Keratinocyte (primary cell): ENCODE results near the gene PHACTR1. TPM values are rescaled to one million over a fixed set of nuclear protein-coding genes. Genes with fewer than 3 reads are reported as not detected.

Experiments used
- DNase-seq: peaks from one replicate; pipeline ENCODE4 v3.0.0-alpha.2; 2011; ENCODE audit warnings: low read depth, missing footprints, low spot score
- FAIRE-seq: peaks from 2 replicates; lab custom pipeline; 2011; peaks lifted over from hg19 to GRCh38; lab: Jason Lieb, UNC
- H2AFZ ChIP-seq: 2 replicates; pipeline ENCODE4 v1.6.0; 2012; ENCODE audit warnings: low read length, control low read depth, inconsistent platforms; ENCODE audit not compliant: control insufficient read depth
- H3K27ac ChIP-seq: 2 replicates; pipeline ENCODE4 v1.5.1; 2011; ENCODE audit warnings: low read length; ENCODE audit not compliant: control insufficient read depth, insufficient read depth
- H3K27me3 ChIP-seq: 3 replicates; pipeline ENCODE4 v1.6.0; 2011; ENCODE audit warnings: low read length; ENCODE audit not compliant: control insufficient read depth, insufficient read depth; ENCODE audit errors: extremely low read depth
- H3K36me3 ChIP-seq, 2 experiments: 2 replicates in 1 of 2; 3 replicates in 1 of 2; pipeline ENCODE4 v1.5.1; 2011; ENCODE audit warnings: low read length in 2 of 2, mild to moderate bottlenecking in 1 of 2; ENCODE audit not compliant: control insufficient read depth in 2 of 2, insufficient read depth in 2 of 2; ENCODE audit errors: extremely low read depth in 1 of 2
- H3K4me1 ChIP-seq: 3 replicates; pipeline ENCODE4 v1.5.1; 2011; ENCODE audit warnings: low read length; ENCODE audit not compliant: control insufficient read depth, insufficient read depth; ENCODE audit errors: extremely low read depth
- H3K4me2 ChIP-seq: 3 replicates; pipeline ENCODE4 v1.6.0; 2011; ENCODE audit warnings: low read depth, low read length; ENCODE audit not compliant: control insufficient read depth, insufficient read depth; ENCODE audit errors: extremely low read depth
- H3K4me3 ChIP-seq, 3 experiments: fragments of 200-600 bp in 1 of 3; sonication (generic) in 1 of 3; 2 replicates in 2 of 3; 3 replicates in 1 of 3; pipeline ENCODE4 v1.5.1; 2011 to 2016; ENCODE audit warnings: low read length in 3 of 3, mild to moderate bottlenecking in 3 of 3, control low read depth in 2 of 3, inconsistent platforms in 1 of 3, low read depth in 1 of 3, mixed read lengths in 1 of 3, mixed run types in 1 of 3, moderate library complexity in 1 of 3; ENCODE audit not compliant: control insufficient read depth in 2 of 3, insufficient read depth in 2 of 3; ENCODE audit errors: extremely low read depth in 1 of 3
- H3K79me2 ChIP-seq: 2 replicates; pipeline ENCODE4 v1.6.0; 2012; ENCODE audit warnings: low read length; ENCODE audit not compliant: control insufficient read depth, insufficient read depth
- H3K9ac ChIP-seq: 3 replicates; pipeline ENCODE4 v1.6.0; 2011; ENCODE audit warnings: low read length; ENCODE audit not compliant: control insufficient read depth, insufficient read depth; ENCODE audit errors: extremely low read depth
- H3K9me1 ChIP-seq: 3 replicates; pipeline ENCODE4 v1.6.0; 2011; ENCODE audit warnings: low read length; ENCODE audit not compliant: control insufficient read depth, insufficient read depth; ENCODE audit errors: extremely low read depth
- H3K9me3 ChIP-seq: 2 replicates; pipeline ENCODE4 v1.5.1; 2012; ENCODE audit warnings: low read depth, low read length; ENCODE audit not compliant: control insufficient read depth
- H4K20me1 ChIP-seq: 3 replicates; pipeline ENCODE4 v1.6.0; 2011; ENCODE audit warnings: low read length; ENCODE audit not compliant: control insufficient read depth, insufficient read depth; ENCODE audit errors: extremely low read depth
- EZH2 ChIP-seq: IDR thresholded peaks from one replicate; pipeline ENCODE4 v1.6.1; 2012; ENCODE audit warnings: inconsistent platforms, mild to moderate bottlenecking, low read length, moderate library complexity
- dilution Hi-C: fragments of 300-500 bp; cut with MboI; formaldehyde crosslinking; loops from one replicate; pipeline ENCODE4 v1.7.0; 2020; ENCODE audit warnings: low sequenced_read_pairs; ENCODE audit not compliant: extremely low pct_ligation_motif_present
- polyA plus RNA-seq, 5 experiments: library from polyadenylated mRNA; depleted of rRNA in 3 of 5; stranded (reverse) in 3 of 5; stranded (forward) in 1 of 5; unstranded in 1 of 5; fragments of >200 nt; gene quantifications; 1 replicate in 1 of 5; 2 replicates in 3 of 5; 3 replicates in 1 of 5; pipeline versions ENCODE4 v1.2.1 to v1.2.3, GENCODE V29; 2011 to 2012; ENCODE audit warnings: missing spikeins in 2 of 5, low read depth in 1 of 5, low replicate concordance in 1 of 5
- TF ChIP-seq, protein P1 (sequence below), 3 experiments: IDR thresholded peaks in 1 of 3; conservative IDR thresholded peaks in 1 of 3; optimal IDR thresholded peaks in 1 of 3; 2 replicates in 2 of 3; 3 replicates in 1 of 3; pipeline versions ENCODE3 to v1.5.1; 2011; ENCODE audit warnings: low read length in 3 of 3, mild to moderate bottlenecking in 3 of 3, moderate library complexity in 2 of 3, control low read depth in 1 of 3, inconsistent platforms in 1 of 3; ENCODE audit not compliant: insufficient read depth in 2 of 3; ENCODE audit errors: extremely low read depth in 1 of 3

The PHACTR1 gene
- polyA plus RNA-seq, 1 donor (not counting 4 experiments of a cell fraction or from before 2014, with no cell fraction given), result 0.22 TPM

DNA sequence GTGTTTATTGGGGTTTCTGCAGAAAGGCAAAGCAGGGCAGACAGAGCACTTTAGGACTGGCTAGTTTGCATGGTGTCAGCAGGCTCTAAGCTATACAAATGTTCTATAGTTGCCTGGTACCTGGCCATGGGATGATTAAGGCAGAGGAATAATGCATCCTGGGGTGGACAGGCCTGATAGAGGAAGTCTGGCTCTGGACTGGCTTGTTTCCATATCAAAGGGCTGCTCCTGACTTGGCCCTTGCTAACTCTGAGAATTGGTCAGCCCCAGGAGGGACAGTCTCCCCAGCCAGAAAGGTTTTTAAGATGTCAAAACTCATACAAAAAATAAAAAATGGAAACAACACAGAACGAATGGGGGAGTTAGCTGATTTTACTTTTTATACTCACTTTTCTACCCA, 474.9 kb downstream of the PHACTR1 start:
- no peaks in the 10 kb centered on the region for H3K79me2 ChIP-seq
- no peak overlapping the region for H2AFZ ChIP-seq
- no peaks in the 10 kb centered on the region for H3K4me1 ChIP-seq
- dilution Hi-C loops, result no loop called here
- H3K36me3 ChIP-seq, result no peaks in the 10 kb centered on the region
- no peaks in the 10 kb centered on the region for H3K9me1 ChIP-seq
- FAIRE-seq (no peak), DNase-seq (no peak)
- H3K4me2 ChIP-seq, result no peak overlapping the region
- no peaks in the 10 kb centered on the region for H3K27me3 ChIP-seq
- H3K4me3 ChIP-seq, result no peak overlapping the region
- H3K9me3 ChIP-seq, result no peaks in the 10 kb centered on the region
- H3K9ac ChIP-seq, result no peak overlapping the region
- H4K20me1 ChIP-seq, result no peaks in the 10 kb centered on the region
- TF ChIP-seq, protein P1, sequence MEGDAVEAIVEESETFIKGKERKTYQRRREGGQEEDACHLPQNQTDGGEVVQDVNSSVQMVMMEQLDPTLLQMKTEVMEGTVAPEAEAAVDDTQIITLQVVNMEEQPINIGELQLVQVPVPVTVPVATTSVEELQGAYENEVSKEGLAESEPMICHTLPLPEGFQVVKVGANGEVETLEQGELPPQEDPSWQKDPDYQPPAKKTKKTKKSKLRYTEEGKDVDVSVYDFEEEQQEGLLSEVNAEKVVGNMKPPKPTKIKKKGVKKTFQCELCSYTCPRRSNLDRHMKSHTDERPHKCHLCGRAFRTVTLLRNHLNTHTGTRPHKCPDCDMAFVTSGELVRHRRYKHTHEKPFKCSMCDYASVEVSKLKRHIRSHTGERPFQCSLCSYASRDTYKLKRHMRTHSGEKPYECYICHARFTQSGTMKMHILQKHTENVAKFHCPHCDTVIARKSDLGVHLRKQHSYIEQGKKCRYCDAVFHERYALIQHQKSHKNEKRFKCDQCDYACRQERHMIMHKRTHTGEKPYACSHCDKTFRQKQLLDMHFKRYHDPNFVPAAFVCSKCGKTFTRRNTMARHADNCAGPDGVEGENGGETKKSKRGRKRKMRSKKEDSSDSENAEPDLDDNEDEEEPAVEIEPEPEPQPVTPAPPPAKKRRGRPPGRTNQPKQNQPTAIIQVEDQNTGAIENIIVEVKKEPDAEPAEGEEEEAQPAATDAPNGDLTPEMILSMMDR (optimal IDR thresholded peaks at IDR 0.05 in 1 of 3, IDR thresholded peaks at IDR 0.05 in 1 of 3, conservative IDR thresholded peaks at IDR 0.05 in 1 of 3; ENCODE audit: extremely low read depth in 1 of 3, insufficient read depth in 2 of 3, low read length in 3 of 3), result no peak
- no peak for TF ChIP-seq EZH2
- H3K27ac ChIP-seq, result no peak overlapping the region

GRCh38 chr6:13194852-13195251, 478.3 kb downstream of the PHACTR1 start:
- no peak for FAIRE-seq

More at GRCh38 chr6:13194852-13195251, 478.3 kb downstream of the PHACTR1 start:
- H3K27ac ChIP-seq, result no peak overlapping the region
- H3K27me3 ChIP-seq, result no peaks in the 10 kb centered on the region
- no peak overlapping the region for H2AFZ ChIP-seq
- no peaks in the 10 kb centered on the region for H4K20me1 ChIP-seq
- no peak for DNase-seq
- H3K9ac ChIP-seq, result no peak overlapping the region
- H3K4me3 ChIP-seq, result no peak overlapping the region
- no peaks in the 10 kb centered on the region for H3K9me3 ChIP-seq
- TF ChIP-seq EZH2, result no peak
- TF ChIP-seq, protein P1 (optimal IDR thresholded peaks at IDR 0.05 in 1 of 3, IDR thresholded peaks at IDR 0.05 in 1 of 3, conservative IDR thresholded peaks at IDR 0.05 in 1 of 3; ENCODE audit: extremely low read depth in 1 of 3, insufficient read depth in 2 of 3, low read length in 3 of 3), result peak; percentile 46 to 52 (median 49)
- no peaks in the 10 kb centered on the region for H3K36me3 ChIP-seq
- H3K9me1 ChIP-seq, result no peaks in the 10 kb centered on the region
- H3K4me2 ChIP-seq, result no peak overlapping the region
- H3K4me1 ChIP-seq, result no peaks in the 10 kb centered on the region
- no peaks in the 10 kb centered on the region for H3K79me2 ChIP-seq
- dilution Hi-C loops, result no loop called here
